GM19099 (cell line): ENCODE results near the gene CCDC68.

Experiments
- POLR2A ChIP-seq: IDR thresholded peaks from 3 replicates; pipeline ENCODE4 v1.6.1; 2011; ENCODE audit warnings: low read depth; ENCODE audit not compliant: insufficient read length; ENCODE audit errors: extremely low read depth

CCDC68 gene

DNA sequence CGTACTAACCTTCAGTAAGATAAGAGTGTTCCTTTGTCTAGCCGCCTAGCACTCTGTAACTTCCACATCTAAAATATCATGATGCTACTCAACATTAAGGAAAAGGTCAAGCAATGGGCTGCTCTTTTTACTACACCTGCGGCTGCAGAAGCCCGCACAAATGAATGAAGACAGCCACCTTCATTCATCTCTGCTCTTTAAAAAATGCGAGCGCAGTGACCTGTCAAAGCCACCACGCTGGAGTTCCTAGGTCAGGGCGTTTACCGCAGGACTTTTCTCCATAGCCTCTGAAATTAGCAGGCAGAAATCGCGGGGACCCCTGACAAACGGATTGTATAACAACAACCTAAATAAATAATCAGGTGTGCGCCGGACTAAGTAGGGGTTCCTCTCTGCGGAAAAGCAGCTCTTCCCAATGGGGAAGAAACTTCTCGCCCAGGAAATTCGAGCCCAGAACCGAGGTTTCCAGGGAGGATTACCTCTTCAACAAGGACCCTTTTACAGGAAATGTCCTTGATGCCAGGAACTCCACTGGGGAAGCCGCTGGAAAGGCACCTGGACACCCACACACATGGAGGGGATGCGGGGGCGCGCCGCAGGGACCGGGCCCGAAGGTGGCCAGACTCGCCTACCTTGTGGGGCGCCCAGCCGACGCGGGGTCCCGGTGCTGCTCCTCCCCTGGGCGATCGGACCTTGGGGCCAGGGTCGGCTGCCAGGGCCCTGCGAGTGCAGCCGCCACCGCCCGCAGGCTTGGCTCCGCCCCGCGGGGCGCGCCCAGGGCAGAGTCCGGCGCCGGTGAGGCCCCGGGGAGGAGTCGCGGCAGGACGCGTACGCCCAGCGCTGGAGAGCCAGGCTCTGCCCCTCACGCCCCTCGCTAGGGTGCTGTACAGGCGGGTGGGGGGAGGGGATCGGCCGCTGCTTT, at the start of gene CCDC68:
CCDC68 (minus strand) TSS at position 758 of the 922 bp plus-strand sequence. CDS start 16,670 bp downstream, outside the sequence.
- no peak for TF ChIP-seq POLR2A

DNA sequence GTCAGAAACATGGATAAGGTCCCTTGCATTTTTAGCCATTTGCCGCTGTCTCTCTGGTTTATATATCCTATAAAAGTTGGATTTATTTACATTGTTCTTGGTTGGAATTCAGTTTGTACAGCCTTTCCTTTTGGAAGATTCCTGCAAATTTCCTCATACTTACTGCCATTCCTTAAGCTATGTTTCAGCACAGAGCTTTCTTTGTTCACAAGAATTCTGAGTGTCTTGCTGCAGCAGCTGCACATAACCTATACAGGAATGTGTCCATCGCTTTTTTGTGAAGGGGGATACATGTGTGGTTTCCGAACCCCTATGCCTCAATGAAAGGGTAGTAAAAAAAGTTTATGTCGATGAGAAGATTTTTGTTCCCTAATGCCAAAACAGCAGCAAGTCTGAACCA, 48.3 kb upstream of the CCDC68 start:
- TF ChIP-seq POLR2A, result no peak

DNA sequence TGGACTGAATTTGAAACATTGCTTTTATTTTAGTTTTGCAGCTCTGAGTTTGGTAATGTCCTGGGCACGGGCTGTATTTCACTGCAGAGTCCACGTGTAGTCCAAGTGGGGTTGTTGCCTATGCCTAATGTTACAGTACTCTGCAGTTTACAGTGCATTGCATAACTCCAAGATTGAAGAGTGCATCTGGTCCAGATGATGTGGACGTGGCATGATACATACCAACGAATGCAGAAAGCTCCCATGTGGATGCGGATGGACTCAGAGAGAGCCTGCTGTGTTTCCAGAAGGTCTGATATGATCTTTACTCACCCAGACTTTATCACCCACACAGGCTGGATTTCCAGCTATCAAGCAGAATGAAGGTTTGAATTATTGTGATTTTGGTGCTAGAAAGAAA, 44.4 kb upstream of the CCDC68 start:
- no peak for TF ChIP-seq POLR2A

DNA sequence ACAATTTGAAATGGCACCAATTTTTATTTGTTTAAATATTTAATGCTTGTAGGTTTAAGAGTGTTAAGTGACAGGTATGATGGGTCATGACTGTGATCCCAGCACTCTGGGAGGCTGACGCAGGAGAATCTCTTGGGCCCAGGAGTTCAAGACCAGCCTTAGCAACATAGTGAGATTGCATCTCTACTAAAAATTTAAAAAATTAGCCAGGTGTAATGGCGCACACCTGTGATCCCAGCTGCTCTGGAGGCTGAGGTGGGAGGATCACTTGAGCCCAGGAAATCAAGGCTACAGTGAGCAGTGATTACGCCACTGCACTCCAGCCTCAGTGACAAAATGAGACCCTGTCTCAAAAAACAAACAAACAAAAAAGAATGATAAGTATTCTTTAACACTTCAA, 43.0 kb upstream of the CCDC68 start:
- TF ChIP-seq POLR2A, result no peak

DNA sequence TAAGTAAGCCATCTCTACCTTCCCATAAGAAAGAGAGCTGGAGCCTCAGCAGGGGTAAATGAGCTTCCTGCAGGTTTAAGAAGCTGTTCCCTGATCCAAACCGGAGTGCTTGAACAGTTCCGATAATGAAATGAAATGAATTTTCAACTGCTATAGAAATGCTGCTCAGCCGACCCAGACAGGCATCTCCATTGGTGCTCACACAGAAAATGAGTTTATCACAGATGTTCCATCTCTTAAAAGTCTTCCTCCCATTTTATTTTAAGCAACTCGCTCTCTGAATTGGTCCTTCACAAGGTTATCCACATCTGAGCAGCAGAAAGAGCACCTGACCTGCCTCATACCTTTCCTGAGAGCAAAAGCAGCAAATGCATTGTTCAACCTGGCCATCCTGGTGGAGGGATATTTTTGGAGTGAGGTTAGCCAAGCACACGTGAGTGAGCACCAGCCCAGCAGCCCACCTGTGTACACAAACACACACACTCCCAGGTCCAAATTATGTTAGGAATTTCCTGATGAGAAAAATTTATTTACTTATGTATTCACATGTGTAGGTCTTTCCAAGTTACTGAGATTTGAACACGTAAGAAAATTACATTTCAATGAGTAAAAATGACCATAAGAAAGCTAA, 42.2 kb upstream of the CCDC68 start:
- TF ChIP-seq POLR2A, result no peak

GRCh38 chr18:55000529-55000928, 41.3 kb upstream of the CCDC68 start:
- no peak for TF ChIP-seq POLR2A

- TF ChIP-seq POLR2A, result no peak
These were observed 39.8 kb upstream of the CCDC68 start for GRCh38 chr18:54999016-54999415.

- TF ChIP-seq POLR2A, result no peak
These were observed 36.3 kb upstream of the CCDC68 start for GRCh38 chr18:54995421-54996143.

DNA sequence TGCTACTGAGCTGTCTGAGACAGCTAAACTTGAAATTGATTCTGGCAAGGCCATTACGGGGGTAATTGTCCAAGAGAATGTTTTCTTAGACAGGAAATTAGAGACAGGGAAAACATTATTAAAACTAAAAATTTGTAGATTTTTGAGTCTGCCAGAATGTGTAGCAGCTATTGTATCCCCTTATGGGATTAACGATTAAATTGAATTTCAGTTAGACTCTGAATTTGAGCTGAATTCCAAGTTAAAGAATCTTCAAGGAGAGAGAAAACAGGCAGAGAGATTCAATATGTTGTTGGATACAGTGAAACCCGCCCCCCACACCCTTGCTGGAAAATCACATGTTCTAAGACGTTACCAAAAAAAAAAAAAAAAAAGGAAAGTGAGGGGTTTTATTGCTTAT, 32.7 kb upstream of the CCDC68 start:
- no peak for TF ChIP-seq POLR2A

- TF ChIP-seq POLR2A, result no peak
These were observed 25.6 kb upstream of the CCDC68 start for GRCh38 chr18:54984908-54985307.

DNA sequence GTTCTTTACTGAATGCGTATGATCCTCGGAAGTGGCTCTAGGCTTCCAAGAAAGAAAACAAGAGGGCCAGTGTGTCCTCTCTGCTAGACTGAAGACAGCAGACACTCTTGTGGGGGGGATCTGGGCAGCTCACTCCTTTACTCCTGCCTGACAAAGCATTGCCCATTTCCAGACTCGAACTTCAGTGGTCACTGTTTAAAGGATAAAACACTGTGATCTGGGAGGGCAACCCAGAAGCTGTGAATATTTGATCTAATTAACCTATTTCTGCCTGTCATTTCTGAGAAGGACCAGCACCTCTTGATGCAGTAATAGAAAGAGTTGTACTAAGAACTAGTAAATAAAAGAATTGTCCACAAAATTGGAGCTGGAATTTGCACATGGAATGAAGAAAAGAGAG, 24.5 kb upstream of the CCDC68 start:
- no peak for TF ChIP-seq POLR2A

DNA sequence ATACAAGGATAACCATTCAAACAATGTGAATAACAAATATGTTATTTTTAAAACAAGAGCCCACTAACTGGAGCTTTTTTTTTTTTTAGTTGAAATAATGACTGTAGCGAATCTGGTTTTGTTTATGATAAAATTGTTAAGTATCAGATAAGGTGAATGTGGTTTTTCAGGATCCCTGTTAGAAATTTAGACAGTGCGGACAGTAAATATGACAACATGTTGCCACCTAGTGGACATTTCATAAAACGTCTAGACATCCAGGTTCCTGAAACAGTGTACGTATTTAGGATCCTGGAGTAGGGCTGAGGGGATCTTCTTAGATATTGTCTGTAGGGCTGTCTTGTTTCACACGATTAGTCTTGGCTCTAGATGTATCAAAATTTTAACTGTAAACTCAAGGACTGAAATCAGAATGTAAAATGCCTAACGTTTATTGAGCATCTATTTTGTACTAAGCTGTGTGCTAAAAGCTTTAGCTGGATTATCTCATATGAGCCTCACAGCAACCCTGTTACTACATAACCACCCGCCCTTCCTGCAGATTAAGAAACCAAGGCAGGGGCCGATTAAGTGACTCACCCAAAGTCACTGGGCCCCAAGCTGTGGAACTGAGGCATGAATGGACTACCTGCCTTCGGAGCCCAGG, 23.9 kb upstream of the CCDC68 start:
- TF ChIP-seq POLR2A, result no peak

DNA sequence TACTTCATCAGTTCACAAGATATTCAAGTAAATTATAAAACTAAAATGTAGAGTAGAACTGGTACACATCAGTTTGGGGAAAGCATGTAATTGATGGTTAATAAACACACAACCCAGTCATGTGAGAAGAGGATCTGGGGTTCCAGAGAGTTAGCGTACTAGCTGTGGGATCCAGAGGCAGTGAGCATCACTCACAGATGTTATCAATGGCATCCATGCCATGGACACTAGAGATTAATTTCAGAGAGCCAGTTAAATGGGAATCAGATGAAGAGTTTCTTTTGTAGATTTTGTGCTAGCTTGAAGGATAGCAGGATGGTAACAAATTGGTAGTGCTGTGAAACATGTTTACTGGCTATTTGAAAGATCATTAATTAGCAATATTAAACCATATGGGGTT, 21.8 kb upstream of the CCDC68 start:
- TF ChIP-seq POLR2A, result no peak

GRCh38 chr18:54975598-54975997, 16.3 kb upstream of the CCDC68 start:
- no peak for TF ChIP-seq POLR2A

- no peak for TF ChIP-seq POLR2A
These were observed 13.8 kb upstream of the CCDC68 start for GRCh38 chr18:54973046-54973445.
